Endothelial cell of umbilical vein (primary cell): ENCODE results near the gene PDZD4. TPM values are rescaled to one million over a fixed set of nuclear protein-coding genes. Genes with fewer than 3 reads are reported as not detected.

Experiments used
- BruUV-seq: library from RNA; stranded (reverse); fragments of 400-500 nt; replicated peaks from 2 replicates; lab custom pipeline; 2021; lab: Mats Ljungman, UMichigan
- CTCF ChIA-PET: fragments of 300-600, 350-600 bp; sonication (Branson Sonifier 250); formaldehyde crosslinking; loops from one replicate; lab custom pipeline; 2021; ENCODE audit warnings: antibody characterized with exemption, inconsistent platforms; lab: Charles Lee
- POLR2A ChIA-PET: fragments of 300-600, 350-600 bp; sonication (Branson Sonifier 250); formaldehyde crosslinking; loops from one replicate; lab custom pipeline; 2021; ENCODE audit warnings: antibody characterized with exemption, inconsistent platforms; lab: Charles Lee
- DNase-seq: peaks from one replicate; pipeline ENCODE4 v3.0.0-alpha.2; 2011; ENCODE audit warnings: low read depth, low spot score
- FAIRE-seq: peaks from 2 replicates; lab custom pipeline; 2011; peaks lifted over from hg19 to GRCh38; lab: Jason Lieb, UNC
- H2AFZ ChIP-seq: 2 replicates; pipeline ENCODE4 v1.6.0; 2012; ENCODE audit warnings: low read depth, low read length, control low read depth, inconsistent platforms
- H3K27ac ChIP-seq: 2 replicates; pipeline ENCODE4 v1.5.1; 2011; ENCODE audit warnings: low read depth, mild to moderate bottlenecking, control low read depth, low read length, moderate library complexity; ENCODE audit not compliant: insufficient read depth
- H3K27me3 ChIP-seq, 2 experiments: 2 replicates each; pipeline versions ENCODE4 v1.6.0 to v1.6.1; 2011; ENCODE audit warnings: low read length in 2 of 2, mixed read lengths in 1 of 2; ENCODE audit not compliant: control insufficient read depth in 2 of 2, insufficient read depth in 2 of 2
- H3K36me3 ChIP-seq, 2 experiments: 2 replicates in 1 of 2; 3 replicates in 1 of 2; pipeline ENCODE4 v1.5.1; 2011; ENCODE audit warnings: low read length in 2 of 2, mild to moderate bottlenecking in 1 of 2, moderate library complexity in 1 of 2; ENCODE audit not compliant: control insufficient read depth in 2 of 2, insufficient read depth in 2 of 2; ENCODE audit errors: extremely low read depth in 1 of 2
- H3K4me1 ChIP-seq: 3 replicates; pipeline ENCODE4 v1.5.1; 2011; ENCODE audit warnings: mild to moderate bottlenecking, low read length; ENCODE audit not compliant: control insufficient read depth, insufficient read depth; ENCODE audit errors: extremely low read depth
- H3K4me2 ChIP-seq: 2 replicates; pipeline ENCODE4 v1.6.1; 2011; ENCODE audit warnings: low read length, control low read depth, mixed read lengths; ENCODE audit not compliant: insufficient read depth
- H3K4me3 ChIP-seq, 3 experiments: fragments of 200-600 bp in 1 of 3; sonication (generic), shearing (Covaris generic) in 1 of 3; replicated peaks in 1 of 3; 2 replicates each; pipeline ENCODE4 v1.5.1; 2011 to 2016; ENCODE audit warnings: control low read depth in 3 of 3, low read length in 3 of 3, mild to moderate bottlenecking in 2 of 3, inconsistent platforms in 1 of 3, low read depth in 1 of 3, moderate library complexity in 1 of 3; ENCODE audit not compliant: insufficient read depth in 1 of 3
- H3K79me2 ChIP-seq: 2 replicates; pipeline ENCODE4 v1.6.0; 2012; ENCODE audit warnings: low read length, inconsistent platforms; ENCODE audit not compliant: control insufficient read depth, insufficient read depth
- H3K9ac ChIP-seq: replicated peaks from 2 replicates; pipeline ENCODE3; 2011; ENCODE audit warnings: low read length, control low read depth; ENCODE audit not compliant: insufficient read depth; ENCODE audit errors: extremely low read depth
- H3K9me1 ChIP-seq: replicated peaks from 3 replicates; pipeline ENCODE4 v1.6.0; 2011; ENCODE audit warnings: mild to moderate bottlenecking, low read length; ENCODE audit not compliant: control insufficient read depth, insufficient read depth; ENCODE audit errors: extremely low read depth
- H3K9me3 ChIP-seq: replicated peaks from 2 replicates; pipeline ENCODE4 v1.5.1; 2012; ENCODE audit warnings: low read length, inconsistent platforms; ENCODE audit not compliant: control insufficient read depth, insufficient read depth
- H4K20me1 ChIP-seq: replicated peaks from 2 replicates; pipeline ENCODE3; 2011; ENCODE audit warnings: mild to moderate bottlenecking, low read length; ENCODE audit not compliant: control insufficient read depth, insufficient read depth; ENCODE audit errors: extremely low read depth
- CTCF ChIP-seq, 2 donors: IDR thresholded peaks; 1 replicate in 1 of 2; 2 replicates in 1 of 2; pipeline ENCODE4 v1.5.1; 2011; ENCODE audit warnings: low read length in 2 of 2, mild to moderate bottlenecking in 2 of 2, moderate library complexity in 2 of 2, control low read depth in 1 of 2, inconsistent platforms in 1 of 2, low read depth in 1 of 2; ENCODE audit not compliant: insufficient read depth in 1 of 2; ENCODE audit errors: extremely low read depth in 1 of 2
- EZH2 ChIP-seq: IDR thresholded peaks from 2 replicates; pipeline ENCODE4 v1.6.1; 2012; ENCODE audit warnings: borderline replicate concordance, low read depth, mild to moderate bottlenecking, moderate library complexity, low read length, inconsistent platforms; ENCODE audit not compliant: severe bottlenecking
- FOS ChIP-seq: IDR thresholded peaks from 2 replicates; pipeline ENCODE4 v1.6.1; 2011; ENCODE audit warnings: mild to moderate bottlenecking, low read length, moderate library complexity, borderline replicate concordance; ENCODE audit not compliant: insufficient read depth
- GATA2 ChIP-seq: IDR thresholded peaks from 2 replicates; pipeline ENCODE4 v1.7.0; 2011; ENCODE audit warnings: low read depth, mild to moderate bottlenecking, moderate library complexity, mixed read lengths, low read length; ENCODE audit not compliant: insufficient read length, insufficient read depth
- JUN ChIP-seq: IDR thresholded peaks from 2 replicates; pipeline ENCODE4 v1.6.1; 2011; ENCODE audit warnings: borderline replicate concordance, low read depth; ENCODE audit not compliant: insufficient read length, insufficient read depth
- MAX ChIP-seq: IDR thresholded peaks from 2 replicates; pipeline ENCODE4 v1.6.1; 2011; ENCODE audit not compliant: insufficient read depth, insufficient read length
- MYC ChIP-seq: IDR thresholded peaks from one replicate; pipeline ENCODE4 v1.6.1; 2011; ENCODE audit warnings: mild to moderate bottlenecking, low read depth, low read length
- POLR2A ChIP-seq: IDR thresholded peaks from 2 replicates; pipeline ENCODE4 v1.6.1; 2012; ENCODE audit warnings: low read depth, mild to moderate bottlenecking, control low read depth, low read length
- POLR2AphosphoS5 ChIP-seq: IDR thresholded peaks from 2 replicates; pipeline ENCODE4 v1.6.1; 2012; ENCODE audit warnings: low read depth, mild to moderate bottlenecking, control low read depth, low read length, moderate library complexity; ENCODE audit not compliant: insufficient read depth
- dilution Hi-C: fragments of 300-500 bp; cut with MboI; formaldehyde crosslinking; loops from one replicate; pipeline ENCODE4 v1.15.0; 2019; ENCODE audit warnings: low sequenced_read_pairs; ENCODE audit not compliant: extremely low pct_ligation_motif_present
- intact Hi-C: fragments of 100-400 bp; cut with micrococcal nuclease; formaldehyde crosslinking; loops from one replicate; pipeline ENCODE4 v1.10.0; 2022
- polyA plus RNA-seq, 4 experiments: library from polyadenylated mRNA; depleted of rRNA in 3 of 4; stranded (reverse) in 3 of 4; unstranded in 1 of 4; fragments of >200 nt; gene quantifications; 2 replicates each; pipeline versions ENCODE4 v1.2.1 to v1.2.3, GENCODE V29; 2011 to 2012; ENCODE audit warnings: missing spikeins in 1 of 4
- total RNA-seq: library from RNA; stranded (reverse); gene quantifications from 2 replicates; pipeline ENCODE4 v1.2.3, GENCODE V29; 2021

PDZD4 gene
- total and polyA plus RNA-seq, 2 donors (not counting 3 experiments of a cell fraction or from before 2014, with no cell fraction given) = 0.07 to 0.09 TPM

GRCh38 chrX:153863251-153863991 is 33.1 kb upstream of the PDZD4 start:
- Histone ChIP-seq H3K9me1 (no peaks in the 10 kb centered on the region), H3K4me2 (no peak overlapping the region), H3K27ac (no peak overlapping the region), H3K79me2 (no peaks in the 10 kb centered on the region), H3K27me3 (no peaks in the 10 kb centered on the region), H4K20me1 (no peaks in the 10 kb centered on the region), H2AFZ (no peak overlapping the region), H3K9me3 (no peaks in the 10 kb centered on the region), H3K9ac (no peak overlapping the region), H3K4me3 (no peak overlapping the region), H3K36me3 (no peaks in the 10 kb centered on the region), H3K4me1 (no peaks in the 10 kb centered on the region)
- FAIRE-seq (no peak), DNase-seq (no peak)
- dilution Hi-C loops (no loop called here), intact Hi-C loops (no loop called here)
- TF ChIP-seq FOS (no peak), POLR2AphosphoS5 (no peak), CTCF (IDR thresholded peaks at IDR 0.05; ENCODE audit: extremely low read depth in 1 of 2, insufficient read depth in 1 of 2, low read depth in 1 of 2, low read length in 2 of 2) (no peak), MYC (no peak), GATA2 (no peak), EZH2 (no peak), POLR2A (no peak), MAX (no peak), JUN (no peak)
- ChIA-PET CTCF (no interaction called here), POLR2A (no interaction called here)
- no TSS peak for BruUV-seq
